Measurements from ENCODE around the gene CMPK1. TPM values are rescaled to one million over a fixed set of nuclear protein-coding genes. Genes with fewer than 3 reads are reported as not detected.

The CMPK1 gene
- total and polyA plus RNA-seq, 12 donors: 41.4 to 81.5 (median 74.7) TPM

GRCh38 chr1:47323599-47324031 lies 10.0 kb upstream of the CMPK1 start:
- DNase-seq (no peak), ATAC-seq (no peak)
- no peaks in the 10 kb centered on the region for H3K9me3 ChIP-seq
- H3K36me3 ChIP-seq: no peaks in the 10 kb centered on the region
- intact Hi-C loops (cut with DNase I): no loop called here
- no peaks in the 10 kb centered on the region for H3K4me1 ChIP-seq
- no peak overlapping the region for H3K4me3 ChIP-seq
- WGBS, 2 donors: 12 to 32% methylated on average over 1 of the region's 1 CpG
- H3K27ac ChIP-seq: no peak overlapping the region
- no peaks in the 10 kb centered on the region for H3K27me3 ChIP-seq
- no peak for TF ChIP-seq CTCF (IDR thresholded peaks at IDR 0.05)

- ATAC-seq (no peak), DNase-seq (no peak)
- no peak for TF ChIP-seq CTCF (IDR thresholded peaks at IDR 0.05)
- H3K27ac ChIP-seq: no peak overlapping the region
- 86 to 89% methylated on average over 3 of the region's 3 CpGs for WGBS, 2 donors
- H3K27me3 ChIP-seq: no peaks in the 10 kb centered on the region
- H3K4me3 ChIP-seq: no peak overlapping the region
- intact Hi-C loops (cut with DNase I): no loop called here
- no peaks in the 10 kb centered on the region for H3K36me3 ChIP-seq
- H3K4me1 ChIP-seq: no peaks in the 10 kb centered on the region
- H3K9me3 ChIP-seq: no peaks in the 10 kb centered on the region
Measured at GRCh38 chr1:47324682-47325081, 8.9 kb upstream of the CMPK1 start.

- ATAC-seq (no peak), DNase-seq (no peak)
- intact Hi-C loops (cut with DNase I): no loop called here
- TF ChIP-seq CTCF (IDR thresholded peaks at IDR 0.05): no peak
- Histone ChIP-seq H3K27ac (no peak overlapping the region), H3K4me1 (no peaks in the 10 kb centered on the region), H3K4me3 (no peak overlapping the region), H3K27me3 (no peaks in the 10 kb centered on the region), H3K36me3 (no peaks in the 10 kb centered on the region), H3K9me3 (no peaks in the 10 kb centered on the region)
- WGBS, 2 donors: 83 to 85% methylated on average over 2 of the region's 2 CpGs
Measured at GRCh38 chr1:47325528-47325927, 8.1 kb upstream of the CMPK1 start.

- ATAC-seq (no peak), DNase-seq (no peak)
- Histone ChIP-seq H3K27ac (no peak overlapping the region), H3K9me3 (no peaks in the 10 kb centered on the region), H3K27me3 (no peaks in the 10 kb centered on the region), H3K36me3 (no peaks in the 10 kb centered on the region), H3K4me1 (no peaks in the 10 kb centered on the region), H3K4me3 (no peak overlapping the region)
- intact Hi-C loops (cut with DNase I): no loop called here
- TF ChIP-seq CTCF (IDR thresholded peaks at IDR 0.05): no peak
- 63 to 95% methylated on average over 2 of the region's 2 CpGs for WGBS, 2 donors
Measured at GRCh38 chr1:47326271-47326670, 7.3 kb upstream of the CMPK1 start.

All from heart right ventricle (tissue), 16 donors.